Mucosa of stomach (tissue), 1 donor: Measurements from ENCODE around the gene MYBPC1.

ENCODE experiments used
- H3K27me3 ChIP-seq: one replicate; pipeline ENCODE4 v1.7.0; 2013; ENCODE audit warnings: mild to moderate bottlenecking, low read length; ENCODE audit not compliant: control insufficient read depth, insufficient read depth
- H3K36me3 ChIP-seq: one replicate; pipeline ENCODE4 v1.7.0; 2013; ENCODE audit warnings: low read length; ENCODE audit not compliant: control insufficient read depth, insufficient read depth
- H3K4me1 ChIP-seq: one replicate; pipeline ENCODE4 v1.7.0; 2013; ENCODE audit warnings: mild to moderate bottlenecking, low read length; ENCODE audit not compliant: control insufficient read depth, insufficient read depth
- H3K4me3 ChIP-seq: one replicate; pipeline ENCODE4 v1.7.0; 2013; ENCODE audit warnings: low read length
- H3K9ac ChIP-seq: one replicate; pipeline ENCODE4 v1.7.0; 2013; ENCODE audit warnings: mild to moderate bottlenecking, low read length, moderate library complexity
- H3K9me3 ChIP-seq: one replicate; pipeline ENCODE4 v1.7.0; 2013; ENCODE audit warnings: mild to moderate bottlenecking, low read length, moderate library complexity; ENCODE audit not compliant: control insufficient read depth
- donor health status: Pancreatic carcinoma.

MYBPC1 gene

GRCh38 chr12:101686176-101686575 is 91.4 kb downstream of the MYBPC1 start:
- Histone ChIP-seq H3K27me3 (no peaks in the 10 kb centered on the region), H3K4me1 (no peaks in the 10 kb centered on the region)

DNA sequence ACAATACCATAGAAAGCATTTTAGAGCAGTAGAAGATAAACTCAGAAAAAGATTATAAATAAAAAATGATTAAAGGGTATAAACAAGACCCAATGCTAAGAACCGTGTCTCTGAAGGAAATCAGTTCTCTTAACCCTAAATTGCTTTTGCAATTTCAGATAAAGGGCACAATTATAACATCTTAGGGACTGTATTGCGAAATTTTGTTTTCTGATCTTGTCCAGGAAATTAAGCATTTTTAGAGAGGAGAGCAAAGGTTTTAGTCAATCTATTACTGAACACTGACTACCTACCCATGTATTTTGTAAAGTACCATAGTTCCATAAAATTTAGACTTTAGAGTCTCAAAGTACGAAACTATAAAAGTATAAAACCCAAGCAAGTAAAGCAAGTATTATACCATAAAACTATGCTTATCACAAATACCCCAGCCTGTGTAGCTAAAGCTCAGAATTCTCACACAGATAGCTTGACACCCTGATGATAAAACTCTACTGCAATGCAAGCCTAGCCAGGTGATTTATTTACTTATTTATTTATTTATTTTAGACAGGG is 95.8 kb downstream of the MYBPC1 start:
- Histone ChIP-seq H3K4me1 (peaks cover 5% of the 10 kb centered on the region), H3K4me3 (no peak overlapping the region), H3K9ac (no peak overlapping the region), H3K36me3 (no peaks in the 10 kb centered on the region), H3K27me3 (no peaks in the 10 kb centered on the region), H3K9me3 (no peaks in the 10 kb centered on the region)

More at GRCh38 chr12:101686176-101686575, 91.4 kb downstream of the MYBPC1 start:
- Histone ChIP-seq H3K36me3 (no peaks in the 10 kb centered on the region), H3K4me3 (no peak overlapping the region), H3K9ac (no peak overlapping the region), H3K9me3 (no peaks in the 10 kb centered on the region)

DNA sequence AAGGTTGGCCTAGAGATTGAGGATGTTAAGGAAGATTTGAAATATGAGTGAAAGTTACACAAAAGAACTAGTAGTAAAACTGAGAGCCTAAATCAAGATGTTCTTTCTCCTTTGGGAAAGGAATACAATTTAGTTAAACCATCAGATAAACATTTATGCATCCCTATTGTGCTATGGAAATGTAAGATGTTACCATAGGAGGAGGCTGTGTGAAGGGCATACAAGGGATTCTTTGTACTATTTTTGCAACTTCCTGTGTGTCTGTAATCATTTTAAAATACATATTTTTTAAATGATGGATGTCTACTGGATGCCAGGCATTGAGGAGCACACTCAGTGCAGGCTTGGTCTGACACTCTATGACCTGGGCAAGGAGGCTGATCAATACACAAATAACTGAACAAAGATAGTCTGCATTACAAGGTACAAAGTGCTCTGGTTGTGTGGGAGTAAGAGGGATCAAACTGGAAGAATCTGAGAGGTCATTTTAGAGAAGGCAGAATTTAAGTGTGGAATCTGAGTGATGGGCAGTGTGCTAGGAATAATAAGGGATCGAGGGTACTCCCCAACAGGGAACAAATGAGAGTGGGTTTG is 96.8 kb downstream of the MYBPC1 start:
- Histone ChIP-seq H3K9ac (no peak overlapping the region), H3K4me1 (peaks cover 13% of the 10 kb centered on the region), H3K9me3 (no peaks in the 10 kb centered on the region), H3K36me3 (no peaks in the 10 kb centered on the region), H3K4me3 (no peak overlapping the region), H3K27me3 (no peaks in the 10 kb centered on the region)

- no peaks in the 10 kb centered on the region for H3K27me3 ChIP-seq
- H3K9me3 ChIP-seq: no peaks in the 10 kb centered on the region
- H3K4me1 ChIP-seq: peaks cover 16% of the 10 kb centered on the region
- no peaks in the 10 kb centered on the region for H3K36me3 ChIP-seq
- no peak overlapping the region for H3K4me3 ChIP-seq
- no peak overlapping the region for H3K9ac ChIP-seq
These were observed 99.6 kb downstream of the MYBPC1 start for GRCh38 chr12:101694297-101694848.

DNA sequence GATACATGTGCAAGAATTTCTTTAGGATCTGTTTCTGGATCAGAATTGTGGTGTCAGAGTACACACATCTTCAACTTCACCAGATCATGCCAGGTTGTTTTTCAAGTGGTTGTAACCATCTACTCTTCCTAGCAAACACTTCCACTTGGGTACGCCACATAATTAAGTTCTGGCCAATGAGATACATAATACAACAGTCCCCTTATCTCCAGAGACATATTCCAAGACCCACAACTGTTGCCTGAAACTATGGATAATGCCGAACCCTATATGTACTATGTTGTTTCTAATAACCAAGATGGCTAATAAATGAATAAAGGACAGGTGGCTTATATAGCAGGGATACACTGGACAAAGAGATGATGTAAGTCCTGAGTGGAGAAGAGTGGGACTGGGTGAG is 100.2 kb downstream of the MYBPC1 start:
- no peak overlapping the region for H3K4me3 ChIP-seq
- H3K9me3 ChIP-seq: no peaks in the 10 kb centered on the region
- no peaks in the 10 kb centered on the region for H3K36me3 ChIP-seq
- H3K27me3 ChIP-seq: no peaks in the 10 kb centered on the region
- no peak overlapping the region for H3K9ac ChIP-seq
- H3K4me1 ChIP-seq: peaks cover 20% of the 10 kb centered on the region

DNA sequence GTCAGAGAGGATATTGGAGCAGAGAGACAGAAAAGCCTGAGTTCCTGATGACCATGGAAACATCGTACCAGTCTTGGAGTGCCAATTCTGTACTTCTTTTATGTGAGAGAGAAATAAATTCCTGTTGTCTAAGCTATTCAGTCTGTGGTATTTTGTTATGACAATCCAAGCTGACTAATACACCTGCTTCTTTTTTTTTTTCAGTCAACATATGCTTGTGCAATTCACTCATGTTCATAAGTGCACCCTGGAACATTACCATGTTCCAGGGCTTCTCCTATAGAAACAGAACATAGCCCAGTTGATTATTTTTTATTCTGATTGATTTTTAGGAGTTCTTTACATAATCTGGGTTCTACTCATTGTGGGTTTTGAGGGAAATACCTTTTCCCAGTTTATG is 100.9 kb downstream of the MYBPC1 start:
- no peaks in the 10 kb centered on the region for H3K36me3 ChIP-seq
- peaks cover 25% of the 10 kb centered on the region for H3K4me1 ChIP-seq
- no peaks in the 10 kb centered on the region for H3K9me3 ChIP-seq
- no peaks in the 10 kb centered on the region for H3K27me3 ChIP-seq
- H3K4me3 ChIP-seq: no peak overlapping the region
- no peak overlapping the region for H3K9ac ChIP-seq

GRCh38 chr12:101696251-101697196 is 101.8 kb downstream of the MYBPC1 start:
- Histone ChIP-seq H3K9me3 (no peaks in the 10 kb centered on the region), H3K4me3 (peak overlapping the region; percentile 64), H3K27me3 (no peaks in the 10 kb centered on the region), H3K4me1 (peaks cover 25% of the 10 kb centered on the region), H3K36me3 (no peaks in the 10 kb centered on the region), H3K9ac (peak overlapping the region; percentile 88)

GRCh38 chr12:101697197-101697929 is 102.6 kb downstream of the MYBPC1 start, which contains the start of gene CHPT1:
CHPT1 (plus strand) TSS chr12:101697640; CDS start chr12:101697862, 222 bp downstream.
- peak within 1 kb of the TSS; percentile 88 for H3K9ac ChIP-seq

GRCh38 chr12:101697930-101698799 is 103.4 kb downstream of the MYBPC1 start:
- Histone ChIP-seq H3K9ac (peak overlapping the region; percentile 88), H3K4me1 (peaks cover 26% of the 10 kb centered on the region)

More at GRCh38 chr12:101697197-101697929, 102.6 kb downstream of the MYBPC1 start, which contains the start of gene CHPT1:
- H3K27me3 ChIP-seq: no peaks in the 10 kb centered on the region
- H3K4me1 ChIP-seq: peaks cover 25% of the 10 kb centered on the region
- peak within 1 kb of the TSS; percentile 64 for H3K4me3 ChIP-seq
- no peaks in the 10 kb centered on the region for H3K9me3 ChIP-seq
- H3K36me3 ChIP-seq: no peaks in the 10 kb centered on the region

GRCh38 chr12:101698800-101699347 is 104.1 kb downstream of the MYBPC1 start:
- peaks cover 33% of the 10 kb centered on the region for H3K4me1 ChIP-seq
- no peaks in the 10 kb centered on the region for H3K36me3 ChIP-seq
- peak overlapping the region; percentile 24 for H3K4me3 ChIP-seq
- H3K27me3 ChIP-seq: no peaks in the 10 kb centered on the region
- peak overlapping the region; percentile 88 for H3K9ac ChIP-seq
- H3K9me3 ChIP-seq: no peaks in the 10 kb centered on the region

More at GRCh38 chr12:101697930-101698799, 103.4 kb downstream of the MYBPC1 start:
- Histone ChIP-seq H3K36me3 (no peaks in the 10 kb centered on the region), H3K9me3 (no peaks in the 10 kb centered on the region), H3K27me3 (no peaks in the 10 kb centered on the region), H3K4me3 (peak overlapping the region; percentile 24)
